HL-60 (cell line): ENCODE measurements around the gene MDGA2.
"Not testable (repeated sequence)": the region's sequence is repeated elsewhere in the genome, so short reads cannot be mapped to it uniquely, and the experiment has no call there.

Experiments
- DNase-seq, 2 experiments: peaks; one replicate each; pipeline ENCODE4 v3.0.0-alpha.2; 2010 to 2020; ENCODE audit warnings: low read depth in 1 of 2, low spot score in 1 of 2
- H3K27ac ChIP-seq: fragments of 250-450 bp; sonication (Bioruptor Pico); replicated peaks from 2 replicates; pipeline ENCODE4 v1.5.1; 2020; ENCODE audit warnings: mild to moderate bottlenecking, moderate library complexity
- H3K27me3 ChIP-seq: fragments of 250-450 bp; sonication (Bioruptor Pico); 2 replicates; pipeline ENCODE4 v1.5.1; 2021; ENCODE audit warnings: mild to moderate bottlenecking, moderate library complexity; ENCODE audit not compliant: insufficient read depth, poor library complexity, severe bottlenecking
- H3K4me3 ChIP-seq: replicated peaks from 2 replicates; pipeline ENCODE4 v1.5.1; 2011; ENCODE audit warnings: mild to moderate bottlenecking, control low read depth, low read length; ENCODE audit not compliant: insufficient read depth
- CTCF ChIP-seq: IDR thresholded peaks from one replicate; pipeline ENCODE4 v1.5.1; 2011; ENCODE audit warnings: low read length, control low read depth, inconsistent platforms; ENCODE audit not compliant: insufficient read depth
- GABPA ChIP-seq: IDR thresholded peaks from 2 replicates; pipeline ENCODE4 v1.6.1; 2012; ENCODE audit warnings: low read depth
- POLR2AphosphoS5 ChIP-seq: IDR thresholded peaks from 2 replicates; pipeline ENCODE4 v1.6.1; 2012; ENCODE audit warnings: low read depth
- SPI1 ChIP-seq: IDR thresholded peaks from 2 replicates; pipeline ENCODE4 v1.6.1; 2012; ENCODE audit warnings: low read depth, mild to moderate bottlenecking, borderline replicate concordance
- TF ChIP-seq, protein P1 (sequence below): IDR thresholded peaks from 2 replicates; pipeline ENCODE4 v1.6.1; 2012; ENCODE audit warnings: low read depth; ENCODE audit not compliant: insufficient replicate concordance

Gene MDGA2

DNA sequence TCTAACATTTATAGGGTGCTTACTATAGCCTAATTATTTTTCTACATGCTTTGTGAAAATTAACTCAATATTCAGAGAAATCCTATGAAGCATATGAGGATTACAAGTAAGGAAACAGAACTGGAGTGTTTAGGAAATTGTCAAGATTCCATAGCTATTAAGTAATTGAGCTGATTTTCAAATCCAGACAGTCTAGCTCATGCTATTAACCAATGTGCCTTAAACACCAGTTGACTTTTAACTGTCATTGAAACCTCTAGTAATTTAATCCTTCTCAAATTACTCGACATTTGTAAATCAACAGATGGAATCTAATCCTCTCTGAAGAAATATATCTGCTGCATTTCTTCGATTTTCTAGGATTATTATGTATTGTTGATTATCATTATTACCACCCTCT, 488.9 kb downstream of the MDGA2 start:
- TF ChIP-seq SPI1: no peak
- TF ChIP-seq, protein P1, sequence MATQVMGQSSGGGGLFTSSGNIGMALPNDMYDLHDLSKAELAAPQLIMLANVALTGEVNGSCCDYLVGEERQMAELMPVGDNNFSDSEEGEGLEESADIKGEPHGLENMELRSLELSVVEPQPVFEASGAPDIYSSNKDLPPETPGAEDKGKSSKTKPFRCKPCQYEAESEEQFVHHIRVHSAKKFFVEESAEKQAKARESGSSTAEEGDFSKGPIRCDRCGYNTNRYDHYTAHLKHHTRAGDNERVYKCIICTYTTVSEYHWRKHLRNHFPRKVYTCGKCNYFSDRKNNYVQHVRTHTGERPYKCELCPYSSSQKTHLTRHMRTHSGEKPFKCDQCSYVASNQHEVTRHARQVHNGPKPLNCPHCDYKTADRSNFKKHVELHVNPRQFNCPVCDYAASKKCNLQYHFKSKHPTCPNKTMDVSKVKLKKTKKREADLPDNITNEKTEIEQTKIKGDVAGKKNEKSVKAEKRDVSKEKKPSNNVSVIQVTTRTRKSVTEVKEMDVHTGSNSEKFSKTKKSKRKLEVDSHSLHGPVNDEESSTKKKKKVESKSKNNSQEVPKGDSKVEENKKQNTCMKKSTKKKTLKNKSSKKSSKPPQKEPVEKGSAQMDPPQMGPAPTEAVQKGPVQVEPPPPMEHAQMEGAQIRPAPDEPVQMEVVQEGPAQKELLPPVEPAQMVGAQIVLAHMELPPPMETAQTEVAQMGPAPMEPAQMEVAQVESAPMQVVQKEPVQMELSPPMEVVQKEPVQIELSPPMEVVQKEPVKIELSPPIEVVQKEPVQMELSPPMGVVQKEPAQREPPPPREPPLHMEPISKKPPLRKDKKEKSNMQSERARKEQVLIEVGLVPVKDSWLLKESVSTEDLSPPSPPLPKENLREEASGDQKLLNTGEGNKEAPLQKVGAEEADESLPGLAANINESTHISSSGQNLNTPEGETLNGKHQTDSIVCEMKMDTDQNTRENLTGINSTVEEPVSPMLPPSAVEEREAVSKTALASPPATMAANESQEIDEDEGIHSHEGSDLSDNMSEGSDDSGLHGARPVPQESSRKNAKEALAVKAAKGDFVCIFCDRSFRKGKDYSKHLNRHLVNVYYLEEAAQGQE: no peak
- TF ChIP-seq CTCF: no peak
- no peak for TF ChIP-seq POLR2AphosphoS5
- TF ChIP-seq GABPA: no peak
- H3K27me3 ChIP-seq: no peaks in the 10 kb centered on the region
- H3K27ac ChIP-seq: no peak overlapping the region
- no peak for DNase-seq
- H3K4me3 ChIP-seq: no peak overlapping the region

- Histone ChIP-seq H3K4me3 (no peak overlapping the region), H3K27ac (no peak overlapping the region), H3K27me3 (no peaks in the 10 kb centered on the region)
- TF ChIP-seq GABPA (no peak), CTCF (no peak), POLR2AphosphoS5 (no peak), SPI1 (no peak)
- TF ChIP-seq, protein P1: no peak
- no peak for DNase-seq
Observed at GRCh38 chr14:47179906-47180305, 495.5 kb downstream of the MDGA2 start.

GRCh38 chr14:47171896-47172295, 503.5 kb downstream of the MDGA2 start:
- DNase-seq, H3K4me3 ChIP-seq, H3K27me3 ChIP-seq, H3K27ac ChIP-seq: not testable (repeated sequence)

DNA sequence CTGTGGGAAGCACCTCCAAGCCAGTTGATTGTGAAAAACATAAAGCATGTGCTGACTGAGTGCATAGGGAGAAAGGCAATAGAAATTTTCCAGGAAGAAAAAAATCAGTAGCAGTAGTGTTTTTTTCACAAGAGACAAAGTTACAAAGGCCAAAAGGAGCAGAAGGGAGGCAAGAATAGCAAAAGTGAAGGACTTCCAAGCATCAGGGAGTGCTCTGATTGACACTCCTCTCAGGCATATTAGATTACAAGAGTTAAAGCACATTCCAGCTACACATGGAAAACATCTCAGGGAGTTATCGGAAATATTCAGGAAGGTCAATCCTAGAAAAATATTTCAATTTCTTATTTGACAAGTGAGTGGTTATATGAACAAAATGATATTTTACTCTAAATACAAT, 508.0 kb downstream of the MDGA2 start:
- TF ChIP-seq CTCF: no peak
- no peak for TF ChIP-seq SPI1
- TF ChIP-seq, protein P1: no peak
- TF ChIP-seq GABPA: no peak
- TF ChIP-seq POLR2AphosphoS5: no peak
- no peaks in the 10 kb centered on the region for H3K27me3 ChIP-seq

More for the DNA sequence above, 508.0 kb downstream of the MDGA2 start:
- no peak for DNase-seq
- Histone ChIP-seq H3K4me3 (no peak overlapping the region), H3K27ac (no peak overlapping the region)
